NCI-H1092 (cell line): ENCODE measurements around the gene CLIC6.
A peak's percentile ranks its signal among the peaks of the same experiment; 100 is the strongest.

Source experiments
- DNase-seq: peaks from one replicate; lab custom pipeline; 2025; lab: John Stamatoyannopoulos, UW

The CLIC6 gene

DNA sequence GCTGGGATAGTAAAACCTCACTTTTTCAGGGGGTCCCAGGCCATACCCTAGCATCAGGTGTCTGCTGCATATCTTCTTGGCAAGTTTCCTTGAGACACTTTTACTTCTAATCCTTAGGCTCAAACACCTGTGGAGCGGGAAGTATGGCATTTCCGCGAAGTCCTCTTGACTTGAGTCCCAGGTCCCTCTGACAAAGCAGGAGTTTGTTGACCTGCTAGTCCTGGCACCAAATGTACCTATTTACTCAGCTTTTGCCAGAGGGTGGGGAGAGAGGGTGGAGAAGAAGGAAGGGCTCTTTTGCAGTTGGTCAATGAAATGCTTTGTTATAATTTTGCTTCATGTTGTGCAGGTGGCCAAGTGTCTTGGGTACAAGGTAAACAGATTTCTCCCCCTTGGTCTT lies 59.7 kb downstream of the CLIC6 start:
- peak; percentile 11 for DNase-seq

DNA sequence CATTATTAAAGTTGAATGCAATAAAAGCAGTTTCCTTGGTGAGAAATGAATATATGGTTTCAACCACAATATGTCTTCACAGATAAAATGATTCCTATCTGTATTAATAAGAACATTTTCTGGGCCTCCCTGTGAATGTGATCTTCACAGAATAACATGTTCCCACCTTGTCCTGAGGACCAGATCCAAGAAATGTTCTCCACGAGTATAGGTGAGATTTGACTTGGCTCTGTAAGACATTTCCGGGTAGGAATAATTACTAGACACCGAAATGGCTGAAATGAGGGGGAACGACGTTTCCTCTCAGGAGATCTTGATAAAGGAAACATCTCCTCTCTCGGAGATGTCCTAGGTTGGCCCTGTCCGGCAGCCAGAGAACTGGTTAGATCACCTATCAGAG lies 61.4 kb downstream of the CLIC6 start:
- no peak for DNase-seq

DNA sequence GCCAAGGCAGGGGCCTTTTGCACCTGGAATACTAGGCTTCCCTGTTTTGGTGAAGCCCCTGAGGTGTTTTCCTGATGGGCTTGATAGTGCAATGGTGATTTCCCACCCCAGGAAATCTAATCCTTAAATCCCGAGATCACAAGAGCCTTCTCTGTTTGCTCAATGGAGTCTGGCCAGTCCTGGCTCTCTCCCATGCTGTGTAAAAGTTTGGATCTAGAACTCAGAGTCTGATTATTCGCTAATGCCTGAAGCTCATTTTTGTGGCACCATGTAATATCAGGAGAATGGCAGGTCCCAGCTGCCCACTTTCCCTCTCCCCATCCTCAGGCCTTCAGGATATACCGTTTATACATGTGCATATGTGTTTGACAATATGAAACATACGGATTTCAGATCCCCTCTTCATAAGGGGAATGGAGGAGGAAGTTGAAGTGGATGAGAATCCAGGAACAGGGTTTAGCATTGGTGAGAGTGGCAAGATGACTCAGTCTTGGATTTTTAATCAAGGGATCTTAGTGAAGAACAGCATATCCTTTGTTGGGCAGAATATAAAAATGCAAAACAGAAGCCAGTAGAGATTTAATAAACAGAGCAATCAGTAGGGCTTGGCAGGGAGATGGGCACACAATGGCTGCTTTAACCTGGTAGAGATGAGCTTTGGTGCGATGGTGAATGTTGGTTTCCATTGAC lies 62.1 kb downstream of the CLIC6 start:
- DNase-seq = no peak

DNA sequence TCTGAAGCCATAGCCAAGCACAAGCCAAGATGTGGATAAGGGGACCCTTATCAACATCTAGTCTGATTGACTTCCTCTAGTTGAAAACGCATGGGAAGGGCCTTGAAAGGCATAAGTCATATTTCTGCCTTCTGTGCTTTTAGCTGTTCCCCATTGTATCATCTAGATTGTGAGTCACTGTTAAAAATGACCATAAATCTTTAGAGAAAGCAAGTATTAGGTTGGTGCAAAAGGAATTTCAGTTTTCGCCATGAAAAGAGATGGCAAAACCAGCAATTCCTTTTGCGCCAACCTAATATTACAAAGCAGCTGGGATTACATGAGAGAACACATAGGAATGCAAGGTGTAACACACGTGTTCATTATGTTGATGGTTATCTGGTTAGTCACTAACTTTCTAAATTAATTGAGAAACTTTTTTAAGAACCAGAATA lies 63.6 kb downstream of the CLIC6 start:
- no peak for DNase-seq

DNA sequence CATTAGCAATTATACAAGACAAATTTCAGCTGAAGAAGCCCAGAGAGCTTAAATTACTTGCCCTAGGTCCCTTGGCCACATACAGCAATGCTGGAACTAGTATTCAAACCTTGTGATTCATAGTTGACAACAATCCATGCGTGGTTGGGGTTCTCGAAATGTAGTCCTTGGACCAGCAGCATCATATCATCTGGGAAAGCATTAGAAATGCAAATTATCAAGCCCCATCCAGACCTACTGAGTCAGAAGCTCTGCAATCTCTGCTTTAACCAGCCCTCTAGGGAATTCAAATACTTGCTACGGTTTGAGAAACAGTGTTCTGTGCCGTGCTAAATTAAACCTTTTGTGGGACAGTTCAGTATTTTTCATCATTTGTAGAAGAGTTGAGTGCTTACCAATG lies 65.1 kb downstream of the CLIC6 start:
- DNase-seq = no peak

DNA sequence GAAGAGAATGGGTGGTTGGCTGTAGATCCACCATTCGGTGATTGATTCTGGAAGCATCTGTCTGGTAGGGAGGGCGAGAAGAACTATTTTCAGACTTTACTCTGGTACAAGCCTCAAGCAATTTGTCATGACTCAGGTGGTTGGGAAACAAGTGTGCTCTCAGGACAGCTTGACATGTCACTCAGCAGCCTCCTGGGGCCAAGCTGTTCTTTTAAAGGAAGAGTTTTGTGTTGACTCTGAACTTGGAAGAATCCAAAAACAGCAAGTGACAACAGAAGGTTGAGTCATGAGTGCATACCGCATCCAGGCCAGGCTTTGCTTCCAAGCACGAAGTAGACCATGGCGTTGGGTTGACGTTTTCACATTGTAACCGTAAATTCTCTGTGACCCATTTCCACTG lies 65.9 kb downstream of the CLIC6 start:
- DNase-seq = no peak

DNA sequence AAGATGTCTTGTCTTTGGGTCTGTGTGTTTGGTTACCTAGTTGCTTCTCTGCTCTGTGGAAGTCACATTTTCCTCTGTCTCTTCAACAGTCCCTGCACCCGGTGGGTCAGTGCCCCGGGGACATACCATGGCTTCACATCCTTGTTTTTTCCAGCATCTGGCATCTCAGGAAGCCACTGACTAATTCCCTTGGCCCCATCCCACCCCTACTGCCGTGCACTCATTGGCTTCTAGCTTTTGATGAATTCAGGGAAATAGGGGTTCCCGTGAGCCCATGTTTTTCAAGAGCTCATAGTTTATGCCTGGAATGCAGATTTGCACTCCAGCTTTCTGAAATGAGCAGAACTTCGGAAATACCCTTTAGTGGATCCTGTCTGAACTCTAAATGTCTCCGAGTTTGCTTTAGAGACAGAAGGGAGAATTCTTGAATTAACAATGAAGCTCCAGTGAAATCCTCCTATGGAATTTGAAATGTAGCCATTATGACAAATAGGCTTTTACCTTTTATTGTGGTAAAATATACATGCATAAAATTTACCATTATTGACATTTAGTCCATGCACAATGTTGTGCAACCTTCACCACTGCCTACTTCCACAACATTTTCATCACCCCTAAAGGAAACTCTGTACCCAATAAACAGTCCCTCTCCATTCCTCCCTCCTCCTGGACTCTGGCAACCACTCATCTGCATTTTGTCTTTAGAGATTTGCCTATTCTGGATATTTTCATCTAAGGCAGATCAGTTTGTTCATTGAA lies 67.5 kb downstream of the CLIC6 start:
- DNase-seq = no peak

DNA sequence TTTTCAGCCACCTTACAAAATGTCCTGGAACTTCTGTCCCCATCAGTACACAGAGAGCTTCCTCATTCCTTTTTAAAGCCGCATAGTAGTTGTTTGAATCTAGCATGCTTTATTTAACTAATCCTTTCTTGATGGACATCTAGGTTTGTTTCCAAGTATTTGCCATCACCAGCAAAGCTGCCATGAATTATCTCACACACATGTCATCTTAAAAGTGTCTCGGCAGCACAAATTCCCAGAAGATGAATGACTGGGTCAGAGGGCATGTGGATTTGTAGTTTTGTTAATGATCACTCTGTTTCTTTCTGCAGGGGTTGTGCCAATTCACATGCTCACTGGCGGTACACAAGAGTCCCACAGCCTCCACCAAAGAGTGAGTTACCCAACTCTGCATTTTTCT lies 68.3 kb downstream of the CLIC6 start:
- DNase-seq = no peak

DNA sequence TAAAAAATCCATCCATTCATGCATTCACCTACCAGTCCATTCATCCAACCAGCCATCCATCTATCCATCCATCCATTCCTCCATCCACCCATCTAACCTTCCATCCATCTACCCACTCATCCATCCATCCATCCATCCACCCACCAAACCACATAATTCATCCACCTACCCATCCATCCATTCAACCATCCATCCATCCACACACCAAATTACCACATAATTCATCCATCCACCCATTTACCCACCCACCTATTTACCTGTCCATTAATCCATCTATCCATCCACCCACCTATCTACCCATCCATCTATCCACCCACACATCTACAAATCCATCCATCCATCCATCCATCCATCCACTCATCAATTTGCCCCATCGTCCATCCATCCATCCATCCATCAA lies 71.4 kb downstream of the CLIC6 start:
- no peak for DNase-seq

DNA sequence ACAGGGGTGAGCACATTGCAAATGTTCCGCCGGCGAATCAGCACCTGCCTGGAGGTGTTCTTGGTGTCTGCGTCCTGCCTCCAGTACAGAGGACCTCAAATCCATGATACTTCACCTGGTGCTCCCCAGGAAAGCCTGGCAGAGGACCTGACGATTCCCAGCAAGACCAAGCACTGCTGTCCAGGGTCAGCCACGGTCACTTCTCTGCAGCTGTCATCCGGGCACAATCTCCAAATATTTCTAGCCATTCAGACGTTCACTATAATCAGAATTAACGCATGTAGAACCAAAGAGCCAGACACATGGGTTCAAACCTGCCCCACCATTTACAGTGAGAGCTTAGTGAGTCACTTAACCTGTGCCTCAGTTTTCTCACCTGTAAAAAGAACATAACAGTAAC lies 74.5 kb downstream of the CLIC6 start:
- DNase-seq = no peak

DNA sequence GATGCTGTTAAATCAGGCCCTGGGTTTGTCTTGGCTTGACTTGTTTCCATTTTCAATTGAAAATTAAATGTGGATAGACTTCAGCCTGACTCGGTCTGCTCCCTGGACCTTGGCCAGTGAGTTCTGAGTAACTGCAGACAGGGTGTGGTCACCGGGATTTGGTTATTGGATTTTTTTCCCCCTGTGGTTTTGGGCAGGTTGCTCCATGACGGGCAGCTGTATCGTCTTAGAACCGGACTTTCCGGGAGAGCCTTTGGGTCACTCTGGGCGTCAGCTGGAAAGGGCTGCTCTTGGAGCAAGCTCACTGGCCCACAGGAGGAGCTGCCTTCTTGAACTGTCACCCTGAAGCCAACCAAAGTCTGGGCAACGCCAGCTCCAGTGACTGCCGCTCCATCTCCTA lies 75.0 kb downstream of the CLIC6 start:
- no peak for DNase-seq

DNA sequence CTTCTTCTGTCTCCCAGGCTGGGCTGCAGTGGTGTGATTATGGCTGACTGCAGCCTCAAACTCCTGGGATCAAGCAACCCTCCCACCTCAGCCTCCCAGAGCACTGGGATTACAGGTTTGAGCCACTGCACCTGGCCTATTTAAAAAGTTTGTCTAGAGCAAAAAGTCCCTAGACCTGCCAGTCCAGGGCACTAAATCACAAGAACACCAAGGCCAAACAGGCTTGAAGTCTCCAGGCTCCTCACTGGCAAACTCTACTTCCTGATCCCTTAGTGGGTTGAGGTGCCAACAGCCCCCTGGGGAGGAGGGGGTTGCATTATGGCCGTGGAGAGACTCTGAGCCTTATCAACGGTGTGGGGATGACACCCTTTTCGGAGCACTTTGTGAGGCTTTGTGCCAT lies 76.0 kb downstream of the CLIC6 start:
- DNase-seq = no peak

DNA sequence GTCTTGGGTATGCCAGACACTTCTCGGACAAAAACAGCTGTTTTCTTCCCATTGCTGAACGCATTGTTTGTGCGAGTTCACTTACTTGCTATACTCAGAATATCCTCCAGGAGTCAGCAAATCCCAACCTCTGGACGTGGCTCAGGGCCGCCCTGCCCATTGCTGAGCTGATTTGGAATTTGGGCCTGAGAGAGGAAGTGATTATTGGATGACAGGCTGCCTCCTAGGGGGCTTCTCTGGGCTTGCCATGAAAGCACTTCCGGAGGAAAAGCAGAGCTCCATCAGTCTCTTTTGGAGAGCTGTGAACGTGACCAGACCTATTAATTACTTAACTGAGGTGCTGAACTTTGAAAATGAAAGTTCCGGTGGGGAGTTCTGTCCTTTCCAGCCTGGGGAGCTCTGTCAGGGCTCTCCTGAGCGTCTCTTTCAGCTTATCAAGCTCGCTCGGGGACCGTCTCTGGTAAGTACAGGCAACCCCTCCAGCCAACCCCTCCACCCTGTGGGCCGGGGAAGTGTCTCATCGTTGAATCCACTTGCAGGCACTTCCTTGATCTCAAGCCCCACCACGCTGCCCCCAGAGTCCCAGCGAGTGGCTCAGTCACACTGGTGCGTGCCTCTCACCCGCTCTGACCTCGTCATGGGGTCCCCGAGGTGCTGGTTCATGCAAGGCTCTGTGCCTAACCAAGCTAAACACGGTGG lies 76.9 kb downstream of the CLIC6 start:
- DNase-seq = peak; percentile 56

DNA sequence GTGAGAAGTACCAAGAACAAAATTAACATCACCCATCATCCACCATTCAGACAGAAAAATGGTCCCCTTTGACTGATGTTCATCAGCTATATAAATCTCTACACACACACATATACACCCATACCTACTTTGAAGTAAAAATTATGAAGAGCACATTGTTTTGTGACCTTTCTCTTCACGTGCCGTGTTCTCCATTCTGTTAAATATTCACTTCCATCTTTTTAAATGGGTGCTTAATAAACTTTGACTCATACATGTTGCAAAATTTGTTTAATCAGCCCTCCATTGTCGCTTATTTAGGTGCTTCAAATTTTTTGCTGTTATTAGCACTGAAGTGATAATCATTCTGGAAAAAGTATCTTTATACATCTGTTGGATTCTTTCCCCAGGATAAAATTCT lies 80.1 kb downstream of the CLIC6 start:
- no peak for DNase-seq

DNA sequence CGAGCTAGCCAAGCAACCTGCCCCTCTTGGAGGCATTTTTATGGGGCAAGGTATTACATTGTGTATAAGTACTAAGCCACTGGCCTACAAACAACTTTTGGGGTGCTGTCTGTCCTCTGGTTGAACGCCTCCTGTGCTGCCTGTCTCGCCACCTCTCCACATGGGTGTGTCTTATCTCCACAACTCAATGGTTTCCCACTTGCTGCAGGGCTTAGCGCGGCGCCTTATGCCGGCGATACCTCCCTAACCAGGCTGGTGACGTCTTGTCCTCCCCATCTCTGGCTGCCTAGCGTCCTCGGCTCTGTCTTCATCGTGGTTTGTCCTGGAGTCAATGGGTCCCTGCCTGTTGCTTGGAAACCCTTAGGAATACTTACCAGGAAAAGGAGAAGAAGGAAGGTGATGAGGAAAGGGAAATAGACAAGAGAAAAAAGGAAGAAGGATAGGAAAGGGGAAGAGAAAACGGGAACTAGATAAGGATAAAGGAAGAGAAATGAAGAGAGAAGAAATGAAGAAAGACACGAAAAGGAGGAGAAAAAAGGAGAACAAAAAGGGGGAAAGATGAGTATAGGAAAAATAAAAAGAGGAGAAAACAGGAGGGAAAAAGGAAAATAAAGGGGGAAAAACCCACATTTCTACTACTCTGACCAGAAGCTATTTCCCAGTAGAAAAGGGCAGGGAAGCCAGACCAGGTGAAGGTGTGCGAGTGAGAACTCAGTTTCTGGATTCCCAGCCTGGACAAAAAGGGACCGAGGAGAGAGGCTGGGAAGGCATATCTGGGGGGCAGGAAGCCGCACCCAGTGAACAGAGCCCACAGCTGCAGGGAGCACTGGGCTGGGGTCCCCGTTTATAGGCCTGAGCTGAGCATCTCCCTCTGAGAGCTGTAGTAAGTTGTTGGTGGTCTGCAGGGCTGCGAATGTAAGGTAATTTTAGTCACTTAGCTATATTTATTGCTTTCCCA lies 86.2 kb downstream of the CLIC6 start:
- no peak for DNase-seq

DNA sequence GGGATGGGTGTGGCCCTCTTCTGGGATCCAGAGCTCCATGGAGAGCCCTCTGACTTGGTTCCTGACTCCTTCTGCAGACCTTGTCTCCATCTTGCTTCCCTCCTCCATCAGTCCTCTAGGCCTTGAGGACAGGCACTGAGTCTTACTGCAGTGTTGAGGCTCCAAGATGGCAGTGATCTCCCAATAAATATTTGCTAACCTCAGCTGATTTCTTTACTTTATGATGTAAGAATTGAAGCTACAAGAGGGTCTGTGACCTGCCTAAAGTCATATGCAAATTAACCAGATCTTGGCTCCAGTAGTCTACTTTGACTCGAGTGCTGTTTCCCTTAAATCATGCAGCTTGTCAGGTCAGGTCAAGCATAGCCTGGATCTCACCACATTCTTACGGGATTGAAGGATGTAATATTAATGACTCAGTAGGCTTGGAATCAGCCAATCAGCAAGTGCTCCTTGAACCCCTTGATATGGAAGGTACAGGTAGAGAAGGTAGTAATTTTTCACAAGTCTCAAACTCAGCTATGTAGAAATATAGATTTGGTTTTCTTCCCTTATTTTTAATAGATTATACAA lies 93.0 kb downstream of the CLIC6 start:
- DNase-seq = no peak

DNA sequence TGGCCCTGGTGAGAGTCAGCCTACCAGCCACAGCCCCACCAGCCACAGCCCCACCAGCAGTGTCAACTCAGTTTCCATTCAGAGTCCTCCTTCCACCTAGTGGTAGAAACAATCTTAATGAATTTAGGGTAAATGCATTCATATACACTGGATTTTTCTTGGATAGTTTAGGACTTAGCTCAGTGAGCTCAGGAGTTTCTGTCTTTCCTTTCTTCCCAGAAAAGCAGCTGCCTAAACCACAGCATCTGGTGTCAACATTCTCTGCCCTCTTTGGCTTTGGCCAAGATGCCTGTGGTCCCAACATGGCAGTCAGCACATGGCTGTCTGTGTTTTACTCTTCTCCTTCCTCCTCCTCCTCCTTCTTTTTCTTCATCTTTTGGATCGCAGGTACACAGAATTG lies 94.0 kb downstream of the CLIC6 start:
- no peak for DNase-seq

DNA sequence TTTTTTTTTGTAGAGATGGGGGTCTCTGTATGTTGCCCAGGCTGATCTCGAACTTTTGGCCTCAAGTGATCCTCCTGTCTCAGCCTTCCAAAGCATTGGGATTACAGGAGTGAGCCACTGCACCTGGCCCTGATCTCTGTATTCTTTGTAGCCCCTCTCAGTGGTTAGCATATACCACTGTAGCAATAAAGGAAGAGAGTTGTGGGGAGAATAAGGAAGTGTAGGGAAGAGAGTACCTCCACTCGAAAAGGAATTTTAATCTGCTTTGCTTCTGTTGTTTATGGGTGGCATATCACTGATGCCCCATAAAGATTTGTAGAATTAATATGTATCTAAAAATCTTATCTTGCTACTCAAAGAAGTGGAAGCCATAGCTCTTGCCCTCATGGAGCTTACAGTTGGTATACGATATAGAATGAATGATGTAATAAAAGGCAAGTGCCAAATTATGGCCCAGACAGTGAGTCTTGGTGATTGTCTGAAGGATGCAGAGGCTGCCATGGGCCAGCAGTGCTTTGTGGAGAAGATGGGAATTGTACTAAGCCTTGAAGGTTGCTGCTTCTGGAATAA lies 96.0 kb downstream of the CLIC6 start:
- no peak for DNase-seq

DNA sequence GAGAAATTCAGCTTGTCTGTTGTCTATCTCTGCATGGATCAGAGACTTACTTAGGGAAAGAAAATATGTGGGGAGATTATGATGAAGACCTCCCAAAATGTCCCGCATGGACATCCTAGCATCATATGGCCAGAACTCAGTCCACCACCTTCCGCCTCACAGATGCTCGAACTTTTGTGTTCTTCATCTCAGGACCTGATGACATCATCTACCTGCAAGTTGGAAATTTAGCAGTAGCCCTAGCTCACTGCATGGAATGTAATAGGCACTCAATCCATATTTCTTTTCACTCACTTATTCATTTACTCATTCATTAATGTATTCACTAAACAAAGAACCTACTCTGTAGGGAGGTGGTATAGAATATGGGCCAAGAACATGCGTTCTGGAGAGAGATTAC lies 96.8 kb downstream of the CLIC6 start:
- DNase-seq = no peak

DNA sequence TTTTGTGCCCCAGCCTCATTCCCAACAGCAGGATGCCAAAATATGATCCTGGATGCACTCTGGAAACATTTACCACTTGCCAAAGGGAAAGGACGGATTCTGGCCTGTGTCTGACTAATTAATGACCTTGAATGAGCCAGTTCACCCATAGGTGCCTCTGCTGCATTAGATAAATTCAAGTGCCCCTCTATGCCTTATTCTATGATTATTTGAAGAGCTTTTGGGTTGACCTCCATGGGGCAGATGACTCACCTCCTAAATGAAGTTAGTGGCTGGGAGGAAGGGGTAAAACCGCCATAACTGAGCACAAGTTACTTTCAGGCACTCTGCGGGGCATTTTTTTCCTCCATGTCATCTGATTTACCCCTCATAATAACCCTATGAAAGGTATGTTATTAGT lies 98.1 kb downstream of the CLIC6 start:
- DNase-seq = no peak
